Liver (tissue), 9 donors: ENCODE data around the gene BAHCC1. TPM values are rescaled to one million over a fixed set of nuclear protein-coding genes. Genes with fewer than 3 reads are reported as not detected.

ENCODE experiments used
- DNase-seq: peaks from one replicate; pipeline ENCODE4 v3.0.0-alpha.2; 2017; ENCODE audit warnings: low spot score
- H3K27ac ChIP-seq, 2 donors: one replicate each; pipeline ENCODE4 v1.7.0; 2013; ENCODE audit warnings: inconsistent platforms in 2 of 2, low read length in 2 of 2, control low read depth in 1 of 2, low read depth in 1 of 2, mild to moderate bottlenecking in 1 of 2
- H3K27me3 ChIP-seq, 4 donors: one replicate each; pipeline versions ENCODE4 v1.6.1 to v1.7.0; 2013; ENCODE audit warnings: low read length in 3 of 4, inconsistent platforms in 1 of 4, mild to moderate bottlenecking in 1 of 4, moderate library complexity in 1 of 4; ENCODE audit not compliant: control insufficient read depth in 4 of 4, insufficient read depth in 4 of 4
- H3K36me3 ChIP-seq, 4 donors: one replicate each; pipeline versions ENCODE4 v1.6.1 to v1.7.0; 2013; ENCODE audit warnings: low read length in 3 of 4, mild to moderate bottlenecking in 3 of 4, low read depth in 1 of 4, moderate library complexity in 1 of 4; ENCODE audit not compliant: control insufficient read depth in 4 of 4, insufficient read depth in 3 of 4
- H3K4me1 ChIP-seq, 4 donors: one replicate each; pipeline versions ENCODE4 v1.6.1 to v1.7.0; 2013; ENCODE audit warnings: low read length in 3 of 4, mild to moderate bottlenecking in 3 of 4, moderate library complexity in 1 of 4; ENCODE audit not compliant: control insufficient read depth in 4 of 4, insufficient read depth in 4 of 4
- H3K4me3 ChIP-seq, 3 donors: one replicate each; pipeline versions ENCODE4 v1.6.1 to v1.7.0; 2013; ENCODE audit warnings: low read length in 3 of 3, control low read depth in 1 of 3, low read depth in 1 of 3, mild to moderate bottlenecking in 1 of 3
- H3K9ac ChIP-seq, 2 donors: one replicate each; pipeline ENCODE4 v1.7.0; 2013; ENCODE audit warnings: low read length in 2 of 2, mild to moderate bottlenecking in 2 of 2, moderate library complexity in 2 of 2, control low read depth in 1 of 2, low read depth in 1 of 2
- H3K9me3 ChIP-seq, 4 donors: one replicate each; pipeline versions ENCODE4 v1.6.1 to v1.7.0; 2013; ENCODE audit warnings: low read length in 3 of 4; ENCODE audit not compliant: control insufficient read depth in 4 of 4
- ATF3 ChIP-seq: IDR thresholded peaks from 2 replicates; pipeline ENCODE4 v1.6.1; 2016; ENCODE audit warnings: antibody characterized with exemption
- CTCF ChIP-seq: fragments of 150-350 bp; IDR thresholded peaks from 2 replicates; pipeline ENCODE4 v1.5.1; 2017; ENCODE audit warnings: improper control_type of control experiment, low read depth, low read length; ENCODE audit not compliant: missing input control
- EGR1 ChIP-seq, 2 donors: IDR thresholded peaks; 2 replicates each; pipeline ENCODE4 v1.6.1; 2016 to 2018; ENCODE audit warnings: antibody characterized with exemption in 2 of 2, low read depth in 2 of 2
- FOXA1 ChIP-seq: IDR thresholded peaks from 2 replicates; pipeline ENCODE4 v1.6.1; 2016; ENCODE audit warnings: antibody characterized with exemption
- FOXA2 ChIP-seq: IDR thresholded peaks from 2 replicates; pipeline ENCODE4 v1.6.1; 2016; ENCODE audit warnings: antibody characterized with exemption
- GABPA ChIP-seq, 2 donors: IDR thresholded peaks in 1 of 2; conservative IDR thresholded peaks in 1 of 2; 2 replicates each; pipeline ENCODE4 v1.6.1; 2016; ENCODE audit warnings: antibody characterized with exemption in 2 of 2, mild to moderate bottlenecking in 1 of 2, moderate library complexity in 1 of 2
- HNF4A ChIP-seq, 2 donors: conservative IDR thresholded peaks; 2 replicates each; pipeline ENCODE4 v1.6.1; 2016; ENCODE audit warnings: antibody characterized with exemption in 2 of 2, mild to moderate bottlenecking in 2 of 2
- HNF4G ChIP-seq: IDR thresholded peaks from 2 replicates; pipeline ENCODE4 v1.6.1; 2016; ENCODE audit warnings: antibody characterized with exemption
- JUND ChIP-seq, 2 donors: IDR thresholded peaks; 2 replicates each; pipeline ENCODE4 v1.6.1; 2016; ENCODE audit warnings: antibody characterized with exemption in 2 of 2
- MAX ChIP-seq: IDR thresholded peaks from 2 replicates; pipeline ENCODE4 v1.6.1; 2016; ENCODE audit warnings: antibody characterized with exemption
- NR2F2 ChIP-seq: IDR thresholded peaks from 2 replicates; pipeline ENCODE4 v1.6.1; 2016; ENCODE audit warnings: antibody characterized with exemption
- RAD21 ChIP-seq, 2 donors: IDR thresholded peaks; 2 replicates each; pipeline ENCODE4 v1.6.1; 2016; ENCODE audit warnings: antibody characterized with exemption in 2 of 2, mild to moderate bottlenecking in 2 of 2
- RXRA ChIP-seq, 2 donors: IDR thresholded peaks; 2 replicates each; pipeline ENCODE4 v1.6.1; 2017 to 2018; ENCODE audit warnings: antibody characterized with exemption in 2 of 2, mild to moderate bottlenecking in 1 of 2
- SP1 ChIP-seq: IDR thresholded peaks from 2 replicates; pipeline ENCODE4 v1.6.1; 2018; ENCODE audit warnings: antibody characterized with exemption, mild to moderate bottlenecking
- TAF1 ChIP-seq: conservative IDR thresholded peaks from 2 replicates; pipeline ENCODE4 v1.6.1; 2016; ENCODE audit warnings: antibody characterized with exemption, mild to moderate bottlenecking
- YY1 ChIP-seq: IDR thresholded peaks from 2 replicates; pipeline ENCODE4 v1.6.1; 2016; ENCODE audit warnings: antibody characterized with exemption, mild to moderate bottlenecking
- WGBS: extraction: QIAGEN DNeasy Blood & Tissue Kit; methylation state at CpG from one replicate; pipeline ENCODE4 v1.1.7; 2013; 5-methylcytosine and 5-hydroxymethylcytosine counted together
- polyA plus RNA-seq, 2 donors: library from polyadenylated mRNA; stranded (reverse) in 1 of 2; unstranded in 1 of 2; fragments of 200-250 nt in 1 of 2; fragments of >200 nt in 1 of 2; fragmentation: Nextera tagmentation in 1 of 2; extraction: Ambion mirVana in 1 of 2; gene quantifications; one replicate each; pipeline versions ENCODE4 v1.2.1 to v1.2.3, GENCODE V29; 2013 to 2015
- total RNA-seq, 2 donors: library from RNA; depleted of rRNA; stranded (reverse); fragments of >200 nt; gene quantifications; one replicate each; pipeline ENCODE4 v1.2.3, GENCODE V29; 2014
- TF ChIP-seq, protein P1 (sequence below): IDR thresholded peaks from 2 replicates; pipeline ENCODE4 v1.6.1; 2016; ENCODE audit warnings: antibody characterized with exemption, mild to moderate bottlenecking
- TF ChIP-seq, protein P2 (sequence below): IDR thresholded peaks from 2 replicates; pipeline ENCODE4 v1.6.1; 2016; ENCODE audit warnings: antibody characterized with exemption
- donor health status: healthy.
- donor health status: healthy.
- donor health status: healthy.
- donor health status: healthy.
- donor health status: healthy.

The BAHCC1 gene
- total and polyA plus RNA-seq, 4 donors: 0.76 to 3.9 (median 2.5) TPM

GRCh38 chr17:81374890-81375289 lies 20.4 kb upstream of the BAHCC1 start:
- Histone ChIP-seq H3K9ac (no peak overlapping the region), H3K9me3 (no peaks in the 10 kb centered on the region), H3K4me1 (peaks cover 0 to 7% (median 0%) of the 10 kb centered on the region in 4 donors), H3K27ac (no peak overlapping the region), H3K4me3 (no peak overlapping the region), H3K27me3 (no peaks in the 10 kb centered on the region), H3K36me3 (no peaks in the 10 kb centered on the region)
- no peak for DNase-seq
- TF ChIP-seq MAX: no peak
- TF ChIP-seq FOXA1: no peak
- TF ChIP-seq, protein P1, sequence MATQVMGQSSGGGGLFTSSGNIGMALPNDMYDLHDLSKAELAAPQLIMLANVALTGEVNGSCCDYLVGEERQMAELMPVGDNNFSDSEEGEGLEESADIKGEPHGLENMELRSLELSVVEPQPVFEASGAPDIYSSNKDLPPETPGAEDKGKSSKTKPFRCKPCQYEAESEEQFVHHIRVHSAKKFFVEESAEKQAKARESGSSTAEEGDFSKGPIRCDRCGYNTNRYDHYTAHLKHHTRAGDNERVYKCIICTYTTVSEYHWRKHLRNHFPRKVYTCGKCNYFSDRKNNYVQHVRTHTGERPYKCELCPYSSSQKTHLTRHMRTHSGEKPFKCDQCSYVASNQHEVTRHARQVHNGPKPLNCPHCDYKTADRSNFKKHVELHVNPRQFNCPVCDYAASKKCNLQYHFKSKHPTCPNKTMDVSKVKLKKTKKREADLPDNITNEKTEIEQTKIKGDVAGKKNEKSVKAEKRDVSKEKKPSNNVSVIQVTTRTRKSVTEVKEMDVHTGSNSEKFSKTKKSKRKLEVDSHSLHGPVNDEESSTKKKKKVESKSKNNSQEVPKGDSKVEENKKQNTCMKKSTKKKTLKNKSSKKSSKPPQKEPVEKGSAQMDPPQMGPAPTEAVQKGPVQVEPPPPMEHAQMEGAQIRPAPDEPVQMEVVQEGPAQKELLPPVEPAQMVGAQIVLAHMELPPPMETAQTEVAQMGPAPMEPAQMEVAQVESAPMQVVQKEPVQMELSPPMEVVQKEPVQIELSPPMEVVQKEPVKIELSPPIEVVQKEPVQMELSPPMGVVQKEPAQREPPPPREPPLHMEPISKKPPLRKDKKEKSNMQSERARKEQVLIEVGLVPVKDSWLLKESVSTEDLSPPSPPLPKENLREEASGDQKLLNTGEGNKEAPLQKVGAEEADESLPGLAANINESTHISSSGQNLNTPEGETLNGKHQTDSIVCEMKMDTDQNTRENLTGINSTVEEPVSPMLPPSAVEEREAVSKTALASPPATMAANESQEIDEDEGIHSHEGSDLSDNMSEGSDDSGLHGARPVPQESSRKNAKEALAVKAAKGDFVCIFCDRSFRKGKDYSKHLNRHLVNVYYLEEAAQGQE: no peak
- TF ChIP-seq ATF3: no peak
- TF ChIP-seq GABPA (IDR thresholded peaks at IDR 0.05 in 1 of 2, conservative IDR thresholded peaks at IDR 0.05 in 1 of 2): no peak
- TF ChIP-seq TAF1: no peak
- TF ChIP-seq FOXA2: no peak
- TF ChIP-seq HNF4A (conservative IDR thresholded peaks at IDR 0.05): no peak
- TF ChIP-seq NR2F2: no peak
- TF ChIP-seq RAD21 (IDR thresholded peaks at IDR 0.05): no peak
- 97% methylated on average over 5 of the region's 5 CpGs for WGBS

- Histone ChIP-seq H3K4me3 (no peak overlapping the region), H3K27me3 (no peaks in the 10 kb centered on the region), H3K9ac (no peak overlapping the region), H3K4me1 (peaks cover 0 to 7% (median 0%) of the 10 kb centered on the region in 4 donors), H3K9me3 (no peaks in the 10 kb centered on the region), H3K36me3 (no peaks in the 10 kb centered on the region), H3K27ac (no peak overlapping the region)
- no peak for DNase-seq
- TF ChIP-seq NR2F2: no peak
- no peak for TF ChIP-seq HNF4G
- TF ChIP-seq ATF3: no peak
- no peak for TF ChIP-seq CTCF
- TF ChIP-seq, protein P2, sequence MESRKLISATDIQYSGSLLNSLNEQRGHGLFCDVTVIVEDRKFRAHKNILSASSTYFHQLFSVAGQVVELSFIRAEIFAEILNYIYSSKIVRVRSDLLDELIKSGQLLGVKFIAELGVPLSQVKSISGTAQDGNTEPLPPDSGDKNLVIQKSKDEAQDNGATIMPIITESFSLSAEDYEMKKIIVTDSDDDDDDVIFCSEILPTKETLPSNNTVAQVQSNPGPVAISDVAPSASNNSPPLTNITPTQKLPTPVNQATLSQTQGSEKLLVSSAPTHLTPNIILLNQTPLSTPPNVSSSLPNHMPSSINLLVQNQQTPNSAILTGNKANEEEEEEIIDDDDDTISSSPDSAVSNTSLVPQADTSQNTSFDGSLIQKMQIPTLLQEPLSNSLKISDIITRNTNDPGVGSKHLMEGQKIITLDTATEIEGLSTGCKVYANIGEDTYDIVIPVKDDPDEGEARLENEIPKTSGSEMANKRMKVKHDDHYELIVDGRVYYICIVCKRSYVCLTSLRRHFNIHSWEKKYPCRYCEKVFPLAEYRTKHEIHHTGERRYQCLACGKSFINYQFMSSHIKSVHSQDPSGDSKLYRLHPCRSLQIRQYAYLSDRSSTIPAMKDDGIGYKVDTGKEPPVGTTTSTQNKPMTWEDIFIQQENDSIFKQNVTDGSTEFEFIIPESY: no peak
- TF ChIP-seq HNF4A (conservative IDR thresholded peaks at IDR 0.05): no peak
- TF ChIP-seq RAD21 (IDR thresholded peaks at IDR 0.05): no peak
- TF ChIP-seq FOXA2: no peak
- no peak for TF ChIP-seq RXRA (IDR thresholded peaks at IDR 0.05)
- no peak for TF ChIP-seq GABPA (IDR thresholded peaks at IDR 0.05 in 1 of 2, conservative IDR thresholded peaks at IDR 0.05 in 1 of 2)
- TF ChIP-seq SP1: no peak
- no peak for TF ChIP-seq EGR1 (IDR thresholded peaks at IDR 0.05; ENCODE audit: low read depth in 2 of 2)
- no peak for TF ChIP-seq YY1
- no peak for TF ChIP-seq TAF1
- no peak for TF ChIP-seq MAX
- TF ChIP-seq FOXA1: no peak
- TF ChIP-seq, protein P1: no peak
- no peak for TF ChIP-seq JUND (IDR thresholded peaks at IDR 0.05)
- 94% methylated on average over 25 of the region's 25 CpGs for WGBS
Measured at GRCh38 chr17:81376946-81377714, 18.1 kb upstream of the BAHCC1 start.
